T-cell (primary cell): ENCODE data around the gene RNF111. TPM values are rescaled to one million over a fixed set of nuclear protein-coding genes. Genes with fewer than 3 reads are reported as not detected.
A peak's percentile ranks its signal among the peaks of the same experiment; 100 is the strongest.

Source experiments
- ATAC-seq, 4 experiments: fragments of 200-7000 bp in 3 of 4; fragments of 150-1000 bp in 1 of 4; cut with Tn5 transposase; replicated peaks in 1 of 4; 1 replicate in 3 of 4; 2 replicates in 1 of 4; pipeline ENCODE4 v1.10.0; 2021; ENCODE audit warnings: moderate library complexity in 3 of 4, mild to moderate bottlenecking in 2 of 4, moderate number of reproducible peaks in 1 of 4
- CTCF ChIA-PET, 2 donors: fragments of 300-600 bp; sonication (Branson Sonifier 250); formaldehyde crosslinking; loops; one replicate each; lab custom pipeline; 2022; ENCODE audit warnings: antibody characterized with exemption in 2 of 2; lab: Charles Lee
- POLR2A ChIA-PET, 2 donors: fragments of 300-600 bp; sonication (Branson Sonifier 250); formaldehyde crosslinking; loops; one replicate each; lab custom pipeline; 2022; ENCODE audit warnings: antibody characterized with exemption in 2 of 2; lab: Charles Lee
- DNase-seq, 35 experiments: peaks; one replicate each; pipeline versions ENCODE4 v3.0.0 to v3.0.0-alpha.2; 2013 to 2023
- H3K27ac ChIP-seq: one replicate; pipeline ENCODE4 v1.5.1; 2013; ENCODE audit warnings: low read length
- H3K27me3 ChIP-seq, 2 experiments: replicated peaks in 1 of 2; 1 replicate in 1 of 2; 2 replicates in 1 of 2; pipeline versions ENCODE4 v1.6.1 to v1.7.0; 2013; ENCODE audit warnings: low read length in 1 of 2, mixed read lengths in 1 of 2; ENCODE audit not compliant: control insufficient read depth in 2 of 2, insufficient read depth in 2 of 2; ENCODE audit errors: extremely low read depth in 1 of 2
- H3K36me3 ChIP-seq, 2 donors: 1 replicate in 1 of 2; 2 replicates in 1 of 2; pipeline versions ENCODE4 v1.6.1 to v1.7.0; 2013; ENCODE audit warnings: low read length in 1 of 2; ENCODE audit not compliant: control insufficient read depth in 2 of 2, insufficient read depth in 1 of 2; ENCODE audit errors: extremely low read depth in 1 of 2
- H3K4me1 ChIP-seq, 2 experiments: 1 replicate in 1 of 2; 2 replicates in 1 of 2; pipeline versions ENCODE4 v1.6.1 to v1.7.0; 2013; ENCODE audit warnings: low read length in 2 of 2, mixed read lengths in 1 of 2; ENCODE audit not compliant: insufficient read depth in 2 of 2, control insufficient read depth in 1 of 2; ENCODE audit errors: extremely low read depth in 1 of 2
- H3K4me3 ChIP-seq, 2 donors: 1 replicate in 1 of 2; 2 replicates in 1 of 2; pipeline versions ENCODE4 v1.5.1 to v1.7.0; 2013; ENCODE audit warnings: mild to moderate bottlenecking in 2 of 2, low read length in 1 of 2, moderate library complexity in 1 of 2; ENCODE audit not compliant: control insufficient read depth in 1 of 2; ENCODE audit errors: extremely low read depth in 1 of 2
- H3K9me3 ChIP-seq: 2 replicates; pipeline ENCODE4 v1.7.0; 2013
- H3K27ac Mint-ChIP-seq, 2 donors: one replicate each; pipeline ENCODE4 v1.8.0; 2020 to 2021; ENCODE audit warnings: mild to moderate bottlenecking in 2 of 2, mixed read lengths in 2 of 2
- H3K27me3 Mint-ChIP-seq, 2 donors: one replicate each; pipeline ENCODE4 v1.8.0; 2021 to 2022; ENCODE audit warnings: mixed read lengths in 2 of 2
- H3K36me3 Mint-ChIP-seq: one replicate; pipeline ENCODE4 v1.8.0; 2021; ENCODE audit warnings: mixed read lengths
- H3K4me1 Mint-ChIP-seq, 3 donors: one replicate each; pipeline ENCODE4 v1.8.0; 2020 to 2022; ENCODE audit warnings: mixed read lengths in 3 of 3, mild to moderate bottlenecking in 1 of 3
- H3K4me3 Mint-ChIP-seq, 3 donors: one replicate each; pipeline ENCODE4 v1.8.0; 2020 to 2022; ENCODE audit warnings: mild to moderate bottlenecking in 3 of 3, mixed read lengths in 3 of 3, moderate library complexity in 3 of 3
- H3K9me3 Mint-ChIP-seq, 3 donors: one replicate each; pipeline ENCODE4 v1.8.0; 2020 to 2022; ENCODE audit warnings: mixed read lengths in 3 of 3
- WGBS: methylation state at CpG from one replicate; pipeline ENCODE4 v1.1.5; 2013; ENCODE audit warnings: missing lambda C conversion rate; ENCODE audit not compliant: insufficient coverage; 5-methylcytosine and 5-hydroxymethylcytosine counted together
- total RNA-seq, 35 experiments: library from RNA in 6 of 35; stranded (reverse) in 6 of 35; fragments of 120-200 nt in 1 of 35; gene quantifications; one replicate each; pipeline versions ENCODE4 v1.2.1 to v1.2.4 and lab custom pipeline; 2013 to 2026

Gene RNF111
- total RNA-seq, 5 donors from 2014 or later (not counting 1 experiment from before 2014, with no cell fraction given) = 45.8 to 57.3 (median 54.3) TPM

DNA sequence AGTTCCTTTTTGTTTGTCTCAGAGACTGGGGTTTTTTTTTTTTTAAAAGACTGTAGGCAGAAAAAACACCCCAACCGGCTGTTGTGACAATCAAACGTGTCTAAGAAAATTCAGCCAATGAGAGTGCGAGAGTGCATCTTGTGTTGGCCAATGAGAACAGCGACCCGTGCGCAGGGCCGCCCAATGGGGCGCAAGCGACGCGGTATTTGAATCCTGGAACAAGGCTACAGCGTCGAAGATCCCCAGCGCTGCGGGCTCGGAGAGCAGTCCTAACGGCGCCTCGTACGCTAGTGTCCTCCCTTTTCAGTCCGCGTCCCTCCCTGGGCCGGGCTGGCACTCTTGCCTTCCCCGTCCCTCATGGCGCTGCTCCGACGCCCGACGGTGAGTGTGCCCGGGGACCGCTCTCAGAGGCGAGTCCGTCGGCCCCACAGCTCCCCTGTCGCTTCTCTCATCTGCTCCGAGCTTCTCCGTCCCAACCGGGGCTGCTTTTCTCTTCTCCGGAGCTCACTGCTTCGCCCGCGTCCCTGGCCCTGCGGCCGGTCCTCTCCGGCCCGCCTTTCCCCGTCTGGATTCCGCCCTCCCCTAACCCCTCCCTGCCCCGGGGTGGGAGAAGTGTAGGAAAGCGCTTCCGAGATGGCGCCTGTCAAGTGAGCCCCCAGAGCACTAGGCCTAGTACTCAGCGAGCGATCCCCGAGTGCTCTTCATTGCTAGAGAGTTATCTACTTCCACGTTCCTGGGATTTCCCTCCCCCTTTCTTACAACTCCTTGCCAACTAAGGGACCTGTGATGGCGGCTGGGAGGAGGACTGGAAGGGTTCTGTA is 117.7 kb downstream of the RNF111 start, which contains the start of gene CCNB2:
Gene CCNB2, plus strand, starts transcription at position 235 of the 821 bp plus-strand sequence. Its CDS starts 123 bp downstream, at position 358.
- peak; percentile 100 for ATAC-seq
- POLR2A ChIA-PET = interaction anchor here in 1 of 2 donors (0.6 kb wide), 1 partner anchor 224 kb away, joined by 3 read pairs; no protein-coding TSS in a partner anchor
- Mint-ChIP-seq H3K4me3 (peak within 1 kb of the TSS; percentile 88 to 93 (median 89)), H3K27me3 (no peaks in the 10 kb centered on the region), H3K27ac (peak within 1 kb of the TSS; percentile 91 to 92), H3K4me1 (peaks cover 15 to 16% (median 15%) of the 10 kb centered on the region in 3 donors), H3K36me3 (peaks cover 2% of the 10 kb centered on the region), H3K9me3 (no peaks in the 10 kb centered on the region)
- under 1% methylated on average over 37 of the region's 57 CpGs for WGBS
- CTCF ChIA-PET = interaction anchor here in 1 of 2 donors (0.6 kb wide), 1 partner anchor 27 kb away, joined by 8 read pairs; no protein-coding TSS in a partner anchor
- H3K4me3 ChIP-seq = peak within 1 kb of the TSS; percentile 80 to 92
- H3K27ac ChIP-seq = peak within 1 kb of the TSS; percentile 56
- H3K9me3 ChIP-seq = no peaks in the 10 kb centered on the region
- H3K4me1 ChIP-seq = peaks cover 0 to 9% of the 10 kb centered on the region in 2 experiments
- H3K36me3 ChIP-seq = no peaks in the 10 kb centered on the region
- peak; percentile 54 to 94 (median 83) for DNase-seq
- no peaks in the 10 kb centered on the region for H3K27me3 ChIP-seq

DNA sequence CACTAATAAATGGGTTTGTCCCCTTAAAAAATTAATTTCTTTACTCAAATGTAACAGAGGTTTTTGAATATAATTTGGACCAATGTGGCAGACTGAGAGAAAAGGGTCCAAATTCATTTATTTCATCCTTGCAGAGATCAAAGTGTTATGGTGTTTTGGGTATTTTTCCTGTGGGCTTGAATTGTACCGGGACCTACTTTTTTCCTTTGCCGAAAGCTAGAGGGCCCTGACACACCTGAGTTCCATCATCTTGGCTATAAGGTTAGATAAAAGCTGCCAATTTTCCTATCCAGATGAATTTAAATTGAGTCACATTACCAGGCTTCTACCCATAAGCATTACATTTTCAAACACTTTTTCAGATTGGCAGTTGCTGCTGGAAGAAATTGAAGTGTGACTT is 118.4 kb downstream of the RNF111 start:
- H3K27ac Mint-ChIP-seq = no peak overlapping the region
- ATAC-seq (no peak), DNase-seq (no peak)
- H3K27me3 ChIP-seq = no peaks in the 10 kb centered on the region
- no peaks in the 10 kb centered on the region for H3K9me3 Mint-ChIP-seq
- H3K4me1 Mint-ChIP-seq = peaks cover 13 to 16% (median 15%) of the 10 kb centered on the region in 3 donors
- H3K36me3 ChIP-seq = no peaks in the 10 kb centered on the region
- no CpG with 5 or more reads among the region's 2 CpGs for WGBS
- H3K4me1 ChIP-seq = peaks cover 0 to 9% of the 10 kb centered on the region in 2 experiments
- H3K27ac ChIP-seq = no peak overlapping the region
- ChIA-PET POLR2A (interaction anchor here in 1 of 2 donors (0.6 kb wide), 1 partner anchor 223 kb away, joined by 3 read pairs; no protein-coding TSS in a partner anchor), CTCF (no interaction called here)
- no peaks in the 10 kb centered on the region for H3K27me3 Mint-ChIP-seq
- H3K36me3 Mint-ChIP-seq = no peaks in the 10 kb centered on the region
- H3K4me3 Mint-ChIP-seq = peak overlapping the region; percentile 88 to 93 (median 89)
- no peak overlapping the region for H3K4me3 ChIP-seq
- no peaks in the 10 kb centered on the region for H3K9me3 ChIP-seq

DNA sequence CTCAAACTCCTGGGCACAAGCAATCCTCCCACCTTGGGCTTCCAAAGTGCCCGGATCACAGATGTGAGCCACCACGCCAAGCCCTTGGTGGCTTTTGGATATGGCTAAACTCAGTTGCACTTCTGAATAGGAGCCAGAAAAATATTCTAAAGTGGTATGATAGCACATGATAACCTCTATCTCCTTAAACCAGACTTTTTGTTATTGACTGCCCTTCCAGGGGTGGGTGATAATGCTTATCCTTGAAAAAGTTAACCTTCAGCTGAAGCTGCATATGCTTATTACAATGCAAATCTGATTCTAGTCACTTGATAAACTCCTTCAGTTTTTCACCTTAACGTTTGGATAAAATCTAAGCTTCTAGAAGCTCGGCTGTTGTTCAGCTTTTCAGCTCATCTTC is 123.8 kb downstream of the RNF111 start:
- Histone ChIP-seq H3K9me3 (no peaks in the 10 kb centered on the region), H3K27ac (no peak overlapping the region), H3K27me3 (no peaks in the 10 kb centered on the region), H3K4me3 (no peak overlapping the region), H3K4me1 (no peaks in the 10 kb centered on the region), H3K36me3 (no peaks in the 10 kb centered on the region)
- no peaks in the 10 kb centered on the region for H3K4me1 Mint-ChIP-seq
- no peak for DNase-seq
- no peaks in the 10 kb centered on the region for H3K27me3 Mint-ChIP-seq
- CTCF ChIA-PET = interaction anchor here (0.7 kb wide), 2 partner anchors 381 to 693 kb away, joined by 4 read pairs; no protein-coding TSS in a partner anchor
- no peak overlapping the region for H3K27ac Mint-ChIP-seq
- no peaks in the 10 kb centered on the region for H3K36me3 Mint-ChIP-seq
- no peak overlapping the region for H3K4me3 Mint-ChIP-seq
- 81% methylated on average over 2 of the region's 4 CpGs for WGBS
- POLR2A ChIA-PET = interaction anchor here (0.6 to 0.7 kb wide), 2 partner anchors 26 to 317 kb away, joined by 3 to 8 read pairs; no protein-coding TSS in a partner anchor
- H3K9me3 Mint-ChIP-seq = no peaks in the 10 kb centered on the region
- ATAC-seq = no peak

DNA sequence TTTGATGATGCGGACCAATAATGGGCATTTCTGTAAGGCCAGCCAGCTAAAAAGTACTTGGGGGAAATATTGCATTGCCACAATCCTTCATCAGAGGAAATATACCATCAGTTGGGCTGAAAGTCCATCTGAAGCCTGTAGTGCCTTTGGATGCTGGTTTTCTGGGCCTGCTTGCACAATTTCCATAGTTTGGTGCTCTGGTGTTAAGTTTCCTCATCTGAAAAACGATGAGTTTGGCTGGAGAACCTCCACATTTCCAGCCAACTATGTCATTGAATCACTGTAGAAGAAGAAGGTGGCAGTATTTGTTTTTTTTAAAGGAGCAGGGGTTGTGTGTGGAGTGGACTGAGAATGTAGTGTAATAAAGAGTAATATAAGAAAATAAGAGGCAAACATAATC is 127.6 kb downstream of the RNF111 start:
- WGBS = no CpG with 5 or more reads among the region's 2 CpGs
- Mint-ChIP-seq H3K36me3 (no peaks in the 10 kb centered on the region), H3K9me3 (no peaks in the 10 kb centered on the region), H3K27me3 (no peaks in the 10 kb centered on the region), H3K4me1 (no peaks in the 10 kb centered on the region), H3K4me3 (no peak overlapping the region), H3K27ac (no peak overlapping the region)
- ChIA-PET POLR2A (no interaction called here), CTCF (no interaction called here)
- no peaks in the 10 kb centered on the region for H3K9me3 ChIP-seq
- no peaks in the 10 kb centered on the region for H3K4me1 ChIP-seq
- no peaks in the 10 kb centered on the region for H3K27me3 ChIP-seq
- DNase-seq = no peak
- H3K4me3 ChIP-seq = no peak overlapping the region
- no peak for ATAC-seq
- H3K36me3 ChIP-seq = no peaks in the 10 kb centered on the region
- H3K27ac ChIP-seq = no peak overlapping the region

DNA sequence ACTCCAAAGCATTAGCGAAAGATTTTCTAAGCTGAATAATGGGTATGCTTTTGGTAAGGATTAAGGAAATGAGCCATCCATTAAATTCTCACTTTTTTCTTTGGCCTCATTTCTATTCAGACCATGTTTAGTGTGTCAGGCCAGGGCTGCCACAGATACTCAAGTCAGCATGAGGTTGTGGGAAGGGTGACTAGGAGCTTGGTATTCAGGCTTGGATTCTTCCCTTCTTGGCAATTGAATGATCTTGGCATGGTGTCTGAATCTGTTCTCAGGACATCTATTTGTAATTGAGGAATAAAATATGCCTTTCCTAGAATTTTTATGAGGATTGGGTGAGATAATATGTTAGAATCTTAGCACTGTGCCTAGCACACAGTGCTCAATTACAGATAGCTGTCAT is 128.7 kb downstream of the RNF111 start:
- Mint-ChIP-seq H3K9me3 (no peaks in the 10 kb centered on the region), H3K27me3 (no peaks in the 10 kb centered on the region), H3K4me3 (no peak overlapping the region), H3K4me1 (peaks cover 0 to 2% (median 0%) of the 10 kb centered on the region in 3 donors), H3K36me3 (no peaks in the 10 kb centered on the region), H3K27ac (no peak overlapping the region)
- DNase-seq = no peak
- Histone ChIP-seq H3K4me3 (no peak overlapping the region), H3K4me1 (no peaks in the 10 kb centered on the region), H3K27ac (no peak overlapping the region), H3K36me3 (no peaks in the 10 kb centered on the region), H3K9me3 (no peaks in the 10 kb centered on the region), H3K27me3 (no peaks in the 10 kb centered on the region)
- ChIA-PET CTCF (interaction anchor here in 1 of 2 donors (0.7 kb wide), 1 partner anchor 336 kb away, joined by 4 read pairs; no protein-coding TSS in a partner anchor), POLR2A (no interaction called here)
- no peak for ATAC-seq
- WGBS = 100% methylated on average over 1 of the region's 1 CpG

DNA sequence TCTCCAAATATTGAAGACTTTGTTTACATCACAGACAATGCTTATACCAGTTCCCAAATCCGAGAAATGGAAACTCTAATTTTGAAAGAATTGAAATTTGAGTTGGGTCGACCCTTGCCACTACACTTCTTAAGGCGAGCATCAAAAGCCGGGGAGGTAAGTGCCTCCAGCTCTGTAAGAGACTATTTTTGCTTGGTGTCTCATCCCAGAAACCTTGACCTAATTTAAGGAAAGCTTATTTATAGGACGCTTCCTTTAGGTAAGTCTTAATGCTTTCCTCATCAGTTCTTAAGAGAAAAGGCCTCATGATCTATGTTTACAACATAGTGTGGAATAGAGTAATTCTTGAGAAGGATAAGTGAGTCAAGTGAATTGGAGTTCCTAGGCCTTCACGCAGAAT is 129.3 kb downstream of the RNF111 start:
- H3K4me3 ChIP-seq = no peak overlapping the region
- H3K4me1 ChIP-seq = no peaks in the 10 kb centered on the region
- no peaks in the 10 kb centered on the region for H3K9me3 ChIP-seq
- Mint-ChIP-seq H3K9me3 (no peaks in the 10 kb centered on the region), H3K27me3 (no peaks in the 10 kb centered on the region), H3K4me3 (no peak overlapping the region), H3K36me3 (no peaks in the 10 kb centered on the region), H3K27ac (no peak overlapping the region), H3K4me1 (peaks cover 0 to 3% (median 0%) of the 10 kb centered on the region in 3 donors)
- DNase-seq = no peak
- H3K36me3 ChIP-seq = no peaks in the 10 kb centered on the region
- no peak overlapping the region for H3K27ac ChIP-seq
- ChIA-PET CTCF (no interaction called here), POLR2A (no interaction called here)
- H3K27me3 ChIP-seq = no peaks in the 10 kb centered on the region
- no CpG with 5 or more reads among the region's 6 CpGs for WGBS
- no peak for ATAC-seq
